Cardiac muscle cell (in vitro differentiated cells and primary cell): ENCODE results near the gene GLS. TPM values are rescaled to one million over a fixed set of nuclear protein-coding genes. Genes with fewer than 3 reads are reported as not detected.

Experiments
- DNase-seq, 2 donors: peaks; one replicate each; pipeline versions ENCODE4 v3.0.0 to v3.0.0-alpha.2; 2010 to 2017; ENCODE audit warnings: low read depth in 1 of 2, low spot score in 1 of 2
- H3K27ac ChIP-seq: fragments of 200-600 bp; sonication (generic); 2 replicates; pipeline ENCODE4 v1.5.1; 2016
- H3K27me3 ChIP-seq: fragments of 200-600 bp; sonication (generic); 2 replicates; pipeline ENCODE4 v1.6.0; 2016; ENCODE audit warnings: control low read depth
- H3K36me3 ChIP-seq: fragments of 200-600 bp; sonication (generic); 2 replicates; pipeline ENCODE4 v1.5.1; 2016; ENCODE audit warnings: control low read depth
- H3K4me1 ChIP-seq: fragments of 200-600 bp; sonication (generic); 2 replicates; pipeline ENCODE4 v1.8.1; 2017; ENCODE audit warnings: low read depth, mild to moderate bottlenecking, mixed run types
- H3K4me3 ChIP-seq: fragments of 200-600 bp; sonication (generic); 2 replicates; pipeline ENCODE4 v1.5.1; 2016; ENCODE audit warnings: mild to moderate bottlenecking
- H3K9me3 ChIP-seq: fragments of 200-600 bp; sonication (generic); 2 replicates; pipeline ENCODE4 v1.5.1; 2017; ENCODE audit warnings: low read depth, mild to moderate bottlenecking, control low read depth
- polyA plus RNA-seq: library from polyadenylated mRNA; unstranded; fragments of >200 nt; fragmentation: Nextera tagmentation; extraction: Ambion mirVana; gene quantifications from 2 replicates; pipeline ENCODE4 v1.2.1, GENCODE V29; 2016
- total RNA-seq: library from RNA; depleted of rRNA; stranded (reverse); fragments of >200 nt; gene quantifications from 2 replicates; pipeline ENCODE4 v1.2.3, GENCODE V29; 2016
- TF ChIP-seq, protein P1 (sequence below): IDR thresholded peaks from 2 replicates; pipeline ENCODE4 v1.5.1; 2012; ENCODE audit warnings: low read depth, mild to moderate bottlenecking, low read length

GLS gene
- total and polyA plus RNA-seq, 2 experiments from 2014 or later, result 35.2 to 80.8 TPM

DNA sequence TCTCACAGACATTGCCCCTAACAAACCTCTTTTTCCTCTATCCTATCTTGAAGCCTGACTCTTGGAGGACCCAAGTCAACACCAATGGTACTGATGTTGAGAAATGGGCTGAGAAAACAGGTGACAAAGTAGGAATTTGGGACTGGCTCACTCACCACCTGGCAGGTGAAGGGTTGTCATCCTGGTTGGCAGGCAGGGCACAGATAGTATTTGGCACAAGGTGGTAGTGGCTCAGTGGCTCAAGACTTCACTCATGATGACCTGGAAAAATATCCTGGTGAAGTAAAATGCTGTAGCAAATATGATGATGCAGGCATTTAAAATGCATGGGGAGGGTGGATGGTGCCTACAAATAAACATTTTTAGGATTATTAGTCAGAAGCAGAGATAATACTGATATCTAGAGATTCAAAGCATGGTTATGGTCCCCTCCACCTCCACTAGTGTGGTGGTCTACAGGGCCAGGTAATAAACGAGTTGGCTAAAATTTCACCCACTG, 38.0 kb upstream of the GLS start:
- H3K4me1 ChIP-seq, result no peaks in the 10 kb centered on the region
- H3K4me3 ChIP-seq, result no peak overlapping the region
- no peaks in the 10 kb centered on the region for H3K36me3 ChIP-seq
- no peaks in the 10 kb centered on the region for H3K9me3 ChIP-seq
- TF ChIP-seq, protein P1, sequence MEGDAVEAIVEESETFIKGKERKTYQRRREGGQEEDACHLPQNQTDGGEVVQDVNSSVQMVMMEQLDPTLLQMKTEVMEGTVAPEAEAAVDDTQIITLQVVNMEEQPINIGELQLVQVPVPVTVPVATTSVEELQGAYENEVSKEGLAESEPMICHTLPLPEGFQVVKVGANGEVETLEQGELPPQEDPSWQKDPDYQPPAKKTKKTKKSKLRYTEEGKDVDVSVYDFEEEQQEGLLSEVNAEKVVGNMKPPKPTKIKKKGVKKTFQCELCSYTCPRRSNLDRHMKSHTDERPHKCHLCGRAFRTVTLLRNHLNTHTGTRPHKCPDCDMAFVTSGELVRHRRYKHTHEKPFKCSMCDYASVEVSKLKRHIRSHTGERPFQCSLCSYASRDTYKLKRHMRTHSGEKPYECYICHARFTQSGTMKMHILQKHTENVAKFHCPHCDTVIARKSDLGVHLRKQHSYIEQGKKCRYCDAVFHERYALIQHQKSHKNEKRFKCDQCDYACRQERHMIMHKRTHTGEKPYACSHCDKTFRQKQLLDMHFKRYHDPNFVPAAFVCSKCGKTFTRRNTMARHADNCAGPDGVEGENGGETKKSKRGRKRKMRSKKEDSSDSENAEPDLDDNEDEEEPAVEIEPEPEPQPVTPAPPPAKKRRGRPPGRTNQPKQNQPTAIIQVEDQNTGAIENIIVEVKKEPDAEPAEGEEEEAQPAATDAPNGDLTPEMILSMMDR, result no peak
- no peak for DNase-seq
- H3K27me3 ChIP-seq, result no peaks in the 10 kb centered on the region
- H3K27ac ChIP-seq, result no peak overlapping the region

DNA sequence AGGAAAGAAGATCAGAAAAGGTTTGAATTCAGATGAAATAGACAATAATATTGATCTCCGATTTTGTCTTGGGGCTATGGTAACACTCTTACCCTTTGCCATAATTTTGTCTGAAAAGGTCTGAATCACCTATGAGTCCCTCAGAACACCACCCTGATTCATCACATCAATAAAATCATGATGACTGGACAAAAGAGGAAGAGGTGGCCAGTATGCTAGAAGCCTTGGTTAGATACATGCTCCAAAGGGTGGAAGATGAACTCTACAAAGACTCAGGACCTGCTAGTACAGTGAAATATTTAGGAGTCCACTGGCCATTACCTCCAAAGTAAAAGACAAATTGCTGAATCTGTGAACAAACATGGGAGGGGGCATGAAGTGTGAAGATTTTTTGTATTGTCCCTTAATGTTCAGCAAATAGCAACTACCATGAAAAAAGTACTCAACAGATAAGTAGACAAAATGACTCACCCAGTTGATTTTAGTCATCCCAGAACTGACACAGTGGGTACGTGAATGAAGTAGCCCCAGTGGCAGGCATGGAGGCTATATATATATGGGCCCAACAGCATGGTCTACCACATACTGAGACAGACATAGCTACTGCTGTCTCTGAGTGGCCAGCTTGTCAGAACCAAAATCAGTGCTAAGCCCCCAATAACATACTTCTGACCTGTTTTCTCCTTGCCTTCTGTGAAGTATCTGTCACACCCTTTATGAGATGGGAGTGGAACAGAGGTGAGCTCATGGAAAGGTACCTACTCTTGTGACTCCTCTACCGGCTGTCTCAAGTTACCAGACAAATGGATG, 36.5 kb upstream of the GLS start:
- TF ChIP-seq, protein P1, result no peak
- no peaks in the 10 kb centered on the region for H3K4me1 ChIP-seq
- no peak overlapping the region for H3K27ac ChIP-seq
- H3K9me3 ChIP-seq, result no peaks in the 10 kb centered on the region
- H3K27me3 ChIP-seq, result no peaks in the 10 kb centered on the region
- no peak overlapping the region for H3K4me3 ChIP-seq
- DNase-seq, result no peak
- no peaks in the 10 kb centered on the region for H3K36me3 ChIP-seq

DNA sequence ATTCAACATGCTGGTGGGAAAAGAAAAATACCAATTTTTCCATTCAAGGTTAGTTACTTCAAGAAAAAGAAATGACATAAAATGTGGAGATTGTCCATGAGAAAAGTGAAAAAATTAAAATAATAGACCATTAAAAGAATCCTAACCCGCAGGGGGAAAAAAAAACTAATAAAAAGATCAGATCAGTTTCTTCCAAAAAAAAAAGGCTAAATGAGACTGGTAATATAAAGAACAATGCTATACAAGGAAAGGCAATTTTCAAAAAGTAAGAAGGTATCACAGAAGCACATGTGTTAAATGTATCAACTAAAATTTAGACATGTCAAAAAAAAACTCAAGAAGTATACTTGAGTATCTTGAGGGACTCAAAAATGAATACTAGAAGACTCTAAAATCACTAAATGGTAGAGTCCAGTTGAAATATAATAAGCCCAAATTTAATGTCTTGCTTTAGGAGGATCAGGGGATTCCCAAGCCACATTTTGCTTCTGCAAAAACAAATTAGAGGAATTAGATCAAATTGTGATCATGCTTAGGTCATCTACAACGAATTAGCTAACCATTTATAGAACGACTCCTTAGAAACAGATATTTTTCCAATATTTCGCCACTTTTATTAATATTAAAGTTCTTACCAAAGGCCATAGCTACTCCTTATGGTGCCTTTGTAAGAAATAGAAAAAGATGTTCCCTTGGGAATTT, 35.8 kb upstream of the GLS start:
- Histone ChIP-seq H3K9me3 (no peaks in the 10 kb centered on the region), H3K27ac (no peak overlapping the region), H3K36me3 (no peaks in the 10 kb centered on the region), H3K27me3 (no peaks in the 10 kb centered on the region), H3K4me3 (no peak overlapping the region), H3K4me1 (no peaks in the 10 kb centered on the region)
- no peak for DNase-seq
- TF ChIP-seq, protein P1, result no peak

DNA sequence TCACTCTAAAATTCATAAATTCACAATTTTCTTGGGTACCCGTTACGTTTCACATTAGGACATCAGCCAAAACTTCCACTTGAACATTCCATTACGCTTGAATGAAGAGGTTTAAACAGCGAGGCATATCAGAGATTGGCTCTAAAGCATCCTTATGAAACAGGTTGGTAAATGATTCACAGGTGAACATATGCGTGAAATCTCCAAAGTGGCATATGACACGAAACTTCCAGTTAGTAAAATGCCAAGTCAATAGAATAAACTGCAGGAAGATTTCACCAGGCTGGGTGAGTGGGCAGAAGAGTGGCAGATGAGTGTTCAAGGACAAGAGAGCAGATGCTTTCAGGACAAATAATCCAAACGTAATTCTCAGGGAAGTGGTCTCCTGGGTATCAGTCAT, 33.9 kb upstream of the GLS start:
- Histone ChIP-seq H3K27me3 (no peaks in the 10 kb centered on the region), H3K9me3 (no peaks in the 10 kb centered on the region), H3K4me1 (no peaks in the 10 kb centered on the region), H3K27ac (no peak overlapping the region), H3K36me3 (no peaks in the 10 kb centered on the region), H3K4me3 (no peak overlapping the region)
- no peak for DNase-seq
- TF ChIP-seq, protein P1, result no peak

DNA sequence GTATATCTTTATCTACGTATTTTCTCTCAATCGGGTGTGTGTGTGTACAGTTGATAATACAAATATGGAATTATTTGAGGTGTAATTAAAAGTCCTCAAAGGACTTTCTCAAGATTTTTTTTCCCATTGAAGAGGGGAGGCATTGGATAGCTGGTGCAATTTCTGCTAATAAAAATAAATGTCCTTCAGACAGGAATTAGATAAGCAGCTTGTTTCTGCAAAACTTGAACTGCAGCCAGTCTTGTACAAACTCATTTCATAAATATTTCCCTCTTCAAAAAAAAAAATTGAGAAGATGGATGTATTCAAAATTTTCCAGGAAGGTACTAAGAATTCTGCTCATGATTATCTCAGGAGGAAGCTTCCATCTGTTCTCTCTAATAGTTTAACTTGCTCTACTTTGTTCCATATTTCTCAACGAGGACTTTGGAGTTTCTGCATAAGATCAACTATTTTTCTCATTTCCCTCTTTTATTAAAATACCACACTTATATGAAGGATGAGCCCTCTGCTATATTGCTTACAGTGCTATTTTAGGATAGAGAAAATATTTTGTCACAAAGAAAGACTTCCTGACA, 33.0 kb upstream of the GLS start:
- Histone ChIP-seq H3K27ac (no peak overlapping the region), H3K36me3 (no peaks in the 10 kb centered on the region), H3K27me3 (no peaks in the 10 kb centered on the region), H3K4me1 (no peaks in the 10 kb centered on the region), H3K4me3 (no peak overlapping the region), H3K9me3 (no peaks in the 10 kb centered on the region)
- peak in 1 of 2 donors; percentile 80 for DNase-seq
- TF ChIP-seq, protein P1, result no peak
